Uterus (tissue), 2 donors: ENCODE data around the gene ORAI3.

Experiments used
- CTCF ChIP-seq, 4 experiments: fragments of 200-600 bp in 2 of 4; fragments of 450-650 bp in 2 of 4; sonication (generic) in 2 of 4; IDR thresholded peaks; one replicate each; pipeline ENCODE4 v1.5.1; 2016 to 2019; ENCODE audit warnings: antibody characterized with exemption in 4 of 4, mild to moderate bottlenecking in 2 of 4, moderate library complexity in 1 of 4
- POLR2A ChIP-seq, 2 donors: fragments of 450-650 bp; IDR thresholded peaks; one replicate each; pipeline ENCODE4 v1.6.1; 2016; ENCODE audit warnings: antibody characterized with exemption in 2 of 2, mild to moderate bottlenecking in 1 of 2, moderate library complexity in 1 of 2

- TF ChIP-seq CTCF (IDR thresholded peaks at IDR 0.05), result peak; percentile 63 to 87 (median 82)
- TF ChIP-seq POLR2A (IDR thresholded peaks at IDR 0.05), result no peak
Measured at GRCh38 chr16:30941600-30942425, 7.1 kb upstream of the ORAI3 start.
